Psoas muscle (tissue), 8 donors: Measurements from ENCODE around the gene ZNF816. TPM values are rescaled to one million over a fixed set of nuclear protein-coding genes. Genes with fewer than 3 reads are reported as not detected.

ENCODE experiments used
- ATAC-seq, 4 donors: fragments of 200-7000 bp; cut with Tn5 transposase; one replicate each; pipeline ENCODE4 v1.9.1; 2020; ENCODE audit warnings: moderate library complexity in 3 of 4, mild to moderate bottlenecking in 2 of 4
- DNase-seq, 2 donors: peaks; one replicate each; pipeline ENCODE4 v3.0.0-alpha.2; 2020
- H3K27ac ChIP-seq: fragments of 200-600 bp; one replicate; pipeline ENCODE4 v1.8.0; 2022
- H3K27me3 ChIP-seq, 3 donors: fragments of 200-600 bp in 1 of 3; one replicate each; pipeline versions ENCODE4 v1.6.1 to v1.8.0; 2013 to 2022; ENCODE audit warnings: low read length in 2 of 3, mild to moderate bottlenecking in 2 of 3, moderate library complexity in 1 of 3; ENCODE audit not compliant: insufficient read depth in 3 of 3
- H3K36me3 ChIP-seq, 2 donors: fragments of 200-600 bp in 1 of 2; one replicate each; pipeline versions ENCODE4 v1.6.1 to v1.8.0; 2013 to 2022; ENCODE audit warnings: low read depth in 1 of 2, mild to moderate bottlenecking in 1 of 2, moderate library complexity in 1 of 2; ENCODE audit not compliant: insufficient read depth in 1 of 2
- H3K4me1 ChIP-seq: fragments of 200-600 bp; one replicate; pipeline ENCODE4 v1.8.0; 2022
- H3K4me3 ChIP-seq: fragments of 200-600 bp; one replicate; pipeline ENCODE4 v1.8.0; 2022; ENCODE audit warnings: mild to moderate bottlenecking
- H3K9me3 ChIP-seq: fragments of 200-600 bp; one replicate; pipeline ENCODE4 v1.8.0; 2022
- CTCF ChIP-seq: fragments of 200-600 bp; IDR thresholded peaks from one replicate; pipeline ENCODE4 v1.8.0; 2022; ENCODE audit warnings: antibody characterized with exemption
- WGBS, 3 donors: extraction: QIAGEN DNeasy Blood & Tissue Kit; methylation state at CpG; one replicate each; pipeline versions ENCODE4 v1.1.6 to v1.1.7; 2013; 5-methylcytosine and 5-hydroxymethylcytosine counted together
- intact Hi-C, 2 donors: fragments of 100-400 bp; cut with DNase I; formaldehyde crosslinking; loops; one replicate each; pipeline versions ENCODE4 v1.11.0 to v1.14.2; 2022
- polyA plus RNA-seq, 3 donors: library from polyadenylated mRNA; stranded (reverse); fragments of 200-250 nt; gene quantifications; one replicate each; pipeline ENCODE4 v1.2.3, GENCODE V29; 2013
- total RNA-seq, 4 donors: library from RNA; stranded (reverse); fragmentation: NEBNext Ultra II Directional in 2 of 4; extraction: Animal tissue kit (Norgen Biotek cat#: 25700) in 2 of 4; gene quantifications; one replicate each; pipeline versions ENCODE4 v1.2.1 to v1.2.4, GENCODE V29; 2021 to 2023
- donor health status: healthy with polysubstance abuse.
- donor health status: DM: no; HTN: no; CAD: no; lungs with moderate emphysema.
- donor health status: Bipolar disorder and iron deficiency.
- donor health status: healthy.
- donor health status: DM: yes; HTN: yes; CAD: no.
- donor health status: DM: no; HTN: no; CAD: no.
- donor health status: DM: no; HTN: no; CAD: no.
- donor health status: DM: yes; HTN: yes; CAD: no.

ZNF816 gene
- total and polyA plus RNA-seq, 7 donors: 1.8 to 9.1 (median 2.7) TPM

GRCh38 chr19:52967772-52968171 is 5.1 kb upstream of the ZNF816 start:
- intact Hi-C loops: no loop called here
- H3K4me3 ChIP-seq: no peak overlapping the region
- peaks cover 4% of the 10 kb centered on the region for H3K4me1 ChIP-seq
- no peak overlapping the region for H3K27ac ChIP-seq
- whole genome bisulfite sequencing, 3 donors: 92 to 98% (median 93%) methylated on average over 2 of the region's 2 CpGs
- H3K36me3 ChIP-seq: peaks cover 0 to 12% of the 10 kb centered on the region in 2 donors
- DNase-seq (no peak), ATAC-seq (no peak)
- peaks cover 21% of the 10 kb centered on the region for H3K9me3 ChIP-seq
- TF ChIP-seq CTCF: no peak
- H3K27me3 ChIP-seq: no peaks in the 10 kb centered on the region

- peak overlapping the region; percentile 70 for H3K27ac ChIP-seq
- H3K36me3 ChIP-seq: peaks cover 0 to 3% of the 10 kb centered on the region in 2 donors
- ATAC-seq: peak in 3 of 4 donors; percentile 30 to 38 (median 32)
- TF ChIP-seq CTCF: no peak
- H3K9me3 ChIP-seq: peaks cover 16% of the 10 kb centered on the region
- no peaks in the 10 kb centered on the region for H3K27me3 ChIP-seq
- H3K4me1 ChIP-seq: peaks cover 12% of the 10 kb centered on the region
- WGBS, 3 donors: 1 to 4% (median 2%) methylated on average over 12 of the region's 12 CpGs
- no peak for DNase-seq
- intact Hi-C loops: no loop called here
- H3K4me3 ChIP-seq: peak overlapping the region; percentile 74
Observed at GRCh38 chr19:52963247-52963618, 552 bp upstream of the ZNF816 start.

- no peak for ATAC-seq
- H3K9me3 ChIP-seq: peaks cover 15% of the 10 kb centered on the region
- no peaks in the 10 kb centered on the region for H3K27me3 ChIP-seq
- H3K4me3 ChIP-seq: peak overlapping the region; percentile 74
- peaks cover 0 to 3% of the 10 kb centered on the region in 2 donors for H3K36me3 ChIP-seq
- 24 to 37% (median 27%) methylated on average over 5 of the region's 5 CpGs for WGBS, 3 donors
- intact Hi-C loops: no loop called here
- no peak for TF ChIP-seq CTCF
- DNase-seq: no peak
- peak overlapping the region; percentile 70 for H3K27ac ChIP-seq
- H3K4me1 ChIP-seq: peaks cover 12% of the 10 kb centered on the region
Observed at GRCh38 chr19:52961981-52962380, 700 bp downstream of the ZNF816 start.

- 90 to 96% (median 93%) methylated on average over 11 of the region's 11 CpGs for WGBS, 3 donors
- TF ChIP-seq CTCF: no peak
- Histone ChIP-seq H3K27me3 (no peaks in the 10 kb centered on the region), H3K9me3 (peaks cover 33% of the 10 kb centered on the region), H3K36me3 (peaks cover 7 to 14% of the 10 kb centered on the region in 2 donors), H3K4me3 (no peak overlapping the region), H3K4me1 (peaks cover 12% of the 10 kb centered on the region), H3K27ac (no peak overlapping the region)
- ATAC-seq (no peak), DNase-seq (no peak)
- intact Hi-C loops: no loop called here
Observed at GRCh38 chr19:52959613-52960295, 2.9 kb downstream of the ZNF816 start.

GRCh38 chr19:52957591-52957990 is 5.1 kb downstream of the ZNF816 start:
- H3K27ac ChIP-seq: no peak overlapping the region
- intact Hi-C loops: no loop called here
- peaks cover 45% of the 10 kb centered on the region for H3K9me3 ChIP-seq
- no peaks in the 10 kb centered on the region for H3K27me3 ChIP-seq
- H3K4me3 ChIP-seq: no peak overlapping the region
- ATAC-seq (no peak), DNase-seq (no peak)
- peaks cover 7 to 30% of the 10 kb centered on the region in 2 donors for H3K36me3 ChIP-seq
- peaks cover 9% of the 10 kb centered on the region for H3K4me1 ChIP-seq
- no peak for TF ChIP-seq CTCF
- 85 to 99% (median 96%) methylated on average over 8 of the region's 8 CpGs for WGBS, 3 donors
